SK-N-SH (cell line): ENCODE measurements around the gene ARHGAP29. TPM values are rescaled to one million over a fixed set of nuclear protein-coding genes. Genes with fewer than 3 reads are reported as not detected.
"Not testable (repeated sequence)": the region's sequence is repeated elsewhere in the genome, so short reads cannot be mapped to it uniquely, and the experiment has no call there.

Experiments used
- CTCF ChIA-PET: fragments of 300-600, 350-600 bp; formaldehyde crosslinking; extraction: SDS; loops from one replicate; lab custom pipeline; 2021; lab: Yijun Ruan, JAX
- POLR2A ChIA-PET: fragments of 350-600 bp; sonication (Branson Sonifier 250); formaldehyde crosslinking; extraction: SDS; loops from one replicate; lab custom pipeline; 2020; ENCODE audit warnings: antibody characterized with exemption, inconsistent platforms; lab: Yijun Ruan, JAX
- DNase-seq: peaks from one replicate; pipeline ENCODE4 v3.0.0; 2012
- H2AFZ ChIP-seq: fragments of 200-600 bp; sonication (generic); 2 replicates; pipeline ENCODE4 v1.8.1; 2016; ENCODE audit warnings: antibody characterized with exemption, mild to moderate bottlenecking, low read depth
- H3F3A ChIP-seq: fragments of 200-600 bp; sonication (generic); replicated peaks from 2 replicates; pipeline ENCODE3; 2016; ENCODE audit warnings: antibody characterized with exemption, mild to moderate bottlenecking; ENCODE audit not compliant: insufficient read depth
- H3K27ac ChIP-seq, 2 experiments: fragments of 200-500 bp in 1 of 2; fragments of 200-600 bp in 1 of 2; sonication (Bioruptor generic) in 1 of 2; sonication (generic), shearing (Covaris generic) in 1 of 2; 2 replicates each; pipeline versions ENCODE4 v1.5.1 to v1.6.1; 2014 to 2016; ENCODE audit warnings: low read depth in 2 of 2, inconsistent platforms in 1 of 2, low read length in 1 of 2, mild to moderate bottlenecking in 1 of 2, mixed read lengths in 1 of 2
- H3K27me3 ChIP-seq: fragments of 200-600 bp; sonication (generic), shearing (Covaris generic); 2 replicates; pipeline ENCODE4 v1.6.1; 2016; ENCODE audit warnings: mixed run types; ENCODE audit not compliant: insufficient read depth
- H3K36me3 ChIP-seq, 2 experiments: fragments of 200-500 bp in 1 of 2; fragments of 200-600 bp in 1 of 2; sonication (Bioruptor generic) in 1 of 2; sonication (generic) in 1 of 2; replicated peaks in 1 of 2; 2 replicates each; pipeline versions ENCODE3 to v1.5.1; 2014 to 2016; ENCODE audit warnings: low read length in 1 of 2, mild to moderate bottlenecking in 1 of 2; ENCODE audit not compliant: insufficient read depth in 2 of 2, control insufficient read depth in 1 of 2
- H3K4me1 ChIP-seq, 2 experiments: fragments of 200-500 bp in 1 of 2; fragments of 200-600 bp in 1 of 2; sonication (Bioruptor generic) in 1 of 2; sonication (generic), shearing (Covaris generic) in 1 of 2; 2 replicates each; pipeline versions ENCODE4 v1.5.1 to v1.6.1; 2014 to 2016; ENCODE audit warnings: low read depth in 1 of 2, low read length in 1 of 2, mixed run types in 1 of 2; ENCODE audit not compliant: insufficient read depth in 2 of 2, control insufficient read depth in 1 of 2
- H3K4me2 ChIP-seq: fragments of 200-600 bp; sonication (generic), shearing (Covaris generic); 2 replicates; pipeline ENCODE4 v1.6.1; 2017; ENCODE audit warnings: mixed run types
- H3K4me3 ChIP-seq, 2 experiments: fragments of 200-500 bp in 1 of 2; fragments of 200-600 bp in 1 of 2; sonication (Bioruptor generic) in 1 of 2; sonication (generic), shearing (Covaris generic) in 1 of 2; 2 replicates each; pipeline versions ENCODE4 v1.5.1 to v1.8.1; 2014 to 2016; ENCODE audit warnings: low read depth in 2 of 2, inconsistent platforms in 1 of 2, low read length in 1 of 2, mild to moderate bottlenecking in 1 of 2, mixed read lengths in 1 of 2, moderate library complexity in 1 of 2
- H3K79me2 ChIP-seq: fragments of 200-600 bp; sonication (generic); 2 replicates; pipeline ENCODE4 v1.8.1; 2017; ENCODE audit warnings: mild to moderate bottlenecking; ENCODE audit not compliant: insufficient read depth
- H3K9ac ChIP-seq: fragments of 200-600 bp; sonication (generic); 2 replicates; pipeline ENCODE4 v1.6.1; 2017; ENCODE audit warnings: mixed run types
- H3K9me2 ChIP-seq: fragments of 200-600 bp; sonication (generic); 2 replicates; pipeline ENCODE4 v1.6.1; 2017; ENCODE audit warnings: mixed run types
- H3K9me3 ChIP-seq: fragments of 200-600 bp; sonication (generic); 2 replicates; pipeline ENCODE4 v1.6.1; 2017; ENCODE audit warnings: mixed run types, mild to moderate bottlenecking, moderate library complexity
- H4K20me1 ChIP-seq: fragments of 200-600 bp; sonication (generic); 2 replicates; pipeline ENCODE4 v1.6.1; 2017; ENCODE audit warnings: mild to moderate bottlenecking, mixed run types; ENCODE audit not compliant: insufficient read depth
- CHD2 ChIP-seq: fragments of 150-350 bp; IDR thresholded peaks from 2 replicates; pipeline ENCODE4 v1.6.1; 2018; ENCODE audit warnings: low read length; ENCODE audit not compliant: partially characterized antibody
- ELF1 ChIP-seq: IDR thresholded peaks from 2 replicates; pipeline ENCODE4 v1.4.0; 2012
- EP300 ChIP-seq, 2 experiments: IDR thresholded peaks; 2 replicates each; pipeline versions ENCODE4 v1.4.0 to v1.6.1; 2012; ENCODE audit warnings: borderline replicate concordance in 1 of 2, low read depth in 1 of 2, low read length in 1 of 2
- IRF3 ChIP-seq: fragments of 150-350 bp; IDR thresholded peaks from 2 replicates; pipeline ENCODE4 v1.6.1; 2016; ENCODE audit warnings: mild to moderate bottlenecking, low read depth, low read length
- RAD21 ChIP-seq: IDR thresholded peaks from 2 replicates; pipeline ENCODE4 v1.6.1; 2012; ENCODE audit warnings: mild to moderate bottlenecking, low read length
- RXRA ChIP-seq: IDR thresholded peaks from 2 replicates; pipeline ENCODE4 v1.4.0; 2012; ENCODE audit warnings: low read depth, mild to moderate bottlenecking, borderline replicate concordance
- TAF1 ChIP-seq: IDR thresholded peaks from 2 replicates; pipeline ENCODE4 v1.6.1; 2012; ENCODE audit warnings: low read depth, mild to moderate bottlenecking, low read length, moderate library complexity, borderline replicate concordance
- TCF12 ChIP-seq: IDR thresholded peaks from 2 replicates; pipeline ENCODE4 v1.4.0; 2012
- USF1 ChIP-seq: IDR thresholded peaks from 2 replicates; pipeline ENCODE4 v1.4.0; 2012; ENCODE audit warnings: low read depth, borderline replicate concordance
- ZBTB33 ChIP-seq: IDR thresholded peaks from 2 replicates; pipeline ENCODE4 v1.4.0; 2012; ENCODE audit warnings: low read depth, borderline replicate concordance
- WGBS: methylation state at CpG from one replicate; pipeline ENCODE4 v1.1.6; 2017; ENCODE audit warnings: low lambda C conversion rate; 5-methylcytosine and 5-hydroxymethylcytosine counted together
- polyA plus RNA-seq, 3 experiments: library from polyadenylated mRNA; depleted of rRNA; stranded (reverse); fragments of >200 nt; gene quantifications; 2 replicates each; pipeline ENCODE4 v1.2.3, GENCODE V29; 2012

ARHGAP29 gene
- polyA plus RNA-seq, 1 of the 3 experiments (the other 2 are of a cell fraction), result 20.1 TPM

- Histone ChIP-seq H2AFZ (no peak overlapping the region), H3F3A (no peaks in the 10 kb centered on the region), H3K79me2 (no peaks in the 10 kb centered on the region), H3K27me3 (no peaks in the 10 kb centered on the region), H3K9me2 (no peaks in the 10 kb centered on the region), H3K4me2 (no peak overlapping the region), H3K27ac (no peak overlapping the region), H3K9me3 (no peaks in the 10 kb centered on the region), H4K20me1 (no peaks in the 10 kb centered on the region), H3K36me3 (no peaks in the 10 kb centered on the region), H3K9ac (no peak overlapping the region), H3K4me1 (no peaks in the 10 kb centered on the region), H3K4me3 (no peak overlapping the region)
- POLR2A ChIA-PET, result no interaction called here
- TF ChIP-seq RAD21 (no peak), RXRA (no peak), TAF1 (no peak), CHD2 (no peak), USF1 (no peak), TCF12 (no peak), IRF3 (no peak), ZBTB33 (no peak)
- 90% methylated on average over 1 of the region's 1 CpG for WGBS
- CTCF ChIA-PET, result interaction anchor here (0.8 to 2.1 kb wide), 4 partner anchors 26 to 929 kb away, joined by 3 to 5 read pairs (median 3); no protein-coding TSS in a partner anchor
- no peak for DNase-seq
Measured at GRCh38 chr1:94154989-94155388, 82.4 kb downstream of the ARHGAP29 start.

GRCh38 chr1:94153133-94153532, 84.3 kb downstream of the ARHGAP29 start:
- H3K79me2 ChIP-seq, result no peaks in the 10 kb centered on the region
- ChIA-PET POLR2A (no interaction called here), CTCF (interaction anchor here (2.1 kb wide), 1 partner anchor 183 kb away, joined by 5 read pairs; no protein-coding TSS in a partner anchor)
- H3K9me2 ChIP-seq, result no peaks in the 10 kb centered on the region
- no peaks in the 10 kb centered on the region for H3F3A ChIP-seq
- H3K9me3 ChIP-seq, result no peaks in the 10 kb centered on the region
- no peak for DNase-seq
- no peaks in the 10 kb centered on the region for H3K4me1 ChIP-seq
- no peaks in the 10 kb centered on the region for H3K27me3 ChIP-seq
- no peak overlapping the region for H2AFZ ChIP-seq
- H3K4me3 ChIP-seq, result no peak overlapping the region
- no peak overlapping the region for H3K27ac ChIP-seq
- TF ChIP-seq ELF1, result no peak
- TF ChIP-seq USF1, result no peak
- TF ChIP-seq EP300 (IDR thresholded peaks at IDR 0.05; ENCODE audit: borderline replicate concordance in 1 of 2, low read depth in 1 of 2, low read length in 1 of 2), result no peak
- H3K36me3 ChIP-seq, result no peaks in the 10 kb centered on the region
- H4K20me1 ChIP-seq, result no peaks in the 10 kb centered on the region
- H3K9ac ChIP-seq, result no peak overlapping the region
- WGBS, result 45% methylated on average over 1 of the region's 1 CpG
- no peak overlapping the region for H3K4me2 ChIP-seq

GRCh38 chr1:94149166-94149565, 88.2 kb downstream of the ARHGAP29 start:
- H3K27me3 ChIP-seq, H4K20me1 ChIP-seq, DNase-seq, H3K9ac ChIP-seq, H3F3A ChIP-seq, H2AFZ ChIP-seq, H3K79me2 ChIP-seq, H3K4me3 ChIP-seq, POLR2A ChIA-PET, H3K27ac ChIP-seq, H3K9me3 ChIP-seq, H3K9me2 ChIP-seq, H3K36me3 ChIP-seq, H3K4me2 ChIP-seq, H3K4me1 ChIP-seq: not testable (repeated sequence)
- CTCF ChIA-PET, result interaction anchor here (1.2 kb wide), 1 partner anchor 109 kb away, joined by 3 read pairs; no protein-coding TSS in a partner anchor
